GM12864 (cell line): ENCODE results near the gene THAP3.
"Not testable (repeated sequence)": the region's sequence is repeated elsewhere in the genome, so short reads cannot be mapped to it uniquely, and the experiment has no call there.

Experiments used
- DNase-seq: peaks from one replicate; pipeline ENCODE4 v3.0.0-alpha.2; 2011; ENCODE audit warnings: low read depth
- H3K4me3 ChIP-seq: 2 replicates; pipeline ENCODE4 v1.5.1; 2011; ENCODE audit warnings: mild to moderate bottlenecking, low read depth, low read length, control low read depth
- TF ChIP-seq, protein P1 (sequence below): IDR thresholded peaks from 2 replicates; pipeline ENCODE4 v1.5.1; 2011; ENCODE audit warnings: low read depth, mild to moderate bottlenecking, moderate library complexity, low read length, control low read depth, inconsistent platforms; ENCODE audit errors: missing control alignments

Gene THAP3

DNA sequence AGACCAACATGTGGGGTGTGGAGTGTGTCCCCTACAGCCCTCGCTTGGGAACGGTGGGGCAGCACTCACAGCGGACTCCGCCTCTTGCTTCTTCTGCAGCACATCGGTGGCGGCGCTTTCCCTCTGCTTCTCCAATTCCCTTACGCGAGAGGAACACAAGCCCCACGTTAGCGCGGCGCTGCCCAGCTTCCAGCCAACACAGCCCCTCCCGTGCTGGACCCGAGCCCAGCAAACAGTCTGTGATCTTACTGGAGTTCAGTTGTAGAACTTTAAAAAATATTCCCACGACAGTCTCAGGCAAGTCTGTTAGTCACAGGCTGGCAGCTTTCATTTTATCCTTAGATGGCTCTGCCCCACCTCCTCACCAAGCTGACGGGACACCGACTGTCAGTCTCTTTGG, 13.6 kb downstream of the THAP3 start:
- no peak overlapping the region for H3K4me3 ChIP-seq
- TF ChIP-seq, protein P1, sequence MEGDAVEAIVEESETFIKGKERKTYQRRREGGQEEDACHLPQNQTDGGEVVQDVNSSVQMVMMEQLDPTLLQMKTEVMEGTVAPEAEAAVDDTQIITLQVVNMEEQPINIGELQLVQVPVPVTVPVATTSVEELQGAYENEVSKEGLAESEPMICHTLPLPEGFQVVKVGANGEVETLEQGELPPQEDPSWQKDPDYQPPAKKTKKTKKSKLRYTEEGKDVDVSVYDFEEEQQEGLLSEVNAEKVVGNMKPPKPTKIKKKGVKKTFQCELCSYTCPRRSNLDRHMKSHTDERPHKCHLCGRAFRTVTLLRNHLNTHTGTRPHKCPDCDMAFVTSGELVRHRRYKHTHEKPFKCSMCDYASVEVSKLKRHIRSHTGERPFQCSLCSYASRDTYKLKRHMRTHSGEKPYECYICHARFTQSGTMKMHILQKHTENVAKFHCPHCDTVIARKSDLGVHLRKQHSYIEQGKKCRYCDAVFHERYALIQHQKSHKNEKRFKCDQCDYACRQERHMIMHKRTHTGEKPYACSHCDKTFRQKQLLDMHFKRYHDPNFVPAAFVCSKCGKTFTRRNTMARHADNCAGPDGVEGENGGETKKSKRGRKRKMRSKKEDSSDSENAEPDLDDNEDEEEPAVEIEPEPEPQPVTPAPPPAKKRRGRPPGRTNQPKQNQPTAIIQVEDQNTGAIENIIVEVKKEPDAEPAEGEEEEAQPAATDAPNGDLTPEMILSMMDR: no peak
- DNase-seq: no peak

DNA sequence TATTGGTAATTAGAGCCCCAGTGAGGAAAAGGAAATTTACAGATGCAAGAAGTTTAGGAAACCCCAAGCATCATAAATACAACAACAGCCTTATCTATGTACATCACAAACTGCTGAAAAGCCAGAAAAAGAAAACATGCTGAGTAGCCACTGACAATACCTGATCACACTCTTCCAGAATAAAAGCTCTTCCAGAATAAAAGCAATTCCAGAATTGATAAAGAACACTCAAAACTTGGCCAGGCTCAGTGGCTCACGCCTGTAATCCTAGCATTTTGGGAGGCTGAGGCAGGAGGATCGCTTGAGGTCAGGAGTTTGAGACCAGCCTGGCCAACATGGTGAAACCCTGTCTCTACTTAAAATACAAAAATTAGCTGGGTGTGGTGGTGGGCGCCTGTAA, 16.2 kb downstream of the THAP3 start:
- not testable (repeated sequence) for H3K4me3 ChIP-seq, DNase-seq

DNA sequence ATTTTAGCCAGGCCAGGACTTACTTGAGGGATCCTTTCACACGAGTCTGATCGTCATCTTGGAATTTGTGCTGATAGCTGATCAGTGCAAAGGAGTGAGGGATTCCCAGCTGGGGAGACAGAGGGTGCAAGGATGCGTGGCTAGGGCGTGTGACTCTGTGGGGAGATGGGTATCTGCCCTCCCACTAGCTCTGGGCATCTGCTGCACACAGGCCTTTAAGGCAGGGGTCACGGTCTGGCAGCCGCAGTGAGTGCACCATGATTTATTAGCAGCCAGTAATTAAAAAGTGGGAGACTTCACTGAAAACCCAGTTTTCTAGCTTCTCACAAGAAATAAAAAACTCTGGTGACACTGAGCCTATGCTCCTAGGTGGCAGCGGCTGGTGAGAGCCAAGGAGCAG, 20.4 kb downstream of the THAP3 start:
- no peak overlapping the region for H3K4me3 ChIP-seq
- DNase-seq: no peak
- TF ChIP-seq, protein P1: no peak

DNA sequence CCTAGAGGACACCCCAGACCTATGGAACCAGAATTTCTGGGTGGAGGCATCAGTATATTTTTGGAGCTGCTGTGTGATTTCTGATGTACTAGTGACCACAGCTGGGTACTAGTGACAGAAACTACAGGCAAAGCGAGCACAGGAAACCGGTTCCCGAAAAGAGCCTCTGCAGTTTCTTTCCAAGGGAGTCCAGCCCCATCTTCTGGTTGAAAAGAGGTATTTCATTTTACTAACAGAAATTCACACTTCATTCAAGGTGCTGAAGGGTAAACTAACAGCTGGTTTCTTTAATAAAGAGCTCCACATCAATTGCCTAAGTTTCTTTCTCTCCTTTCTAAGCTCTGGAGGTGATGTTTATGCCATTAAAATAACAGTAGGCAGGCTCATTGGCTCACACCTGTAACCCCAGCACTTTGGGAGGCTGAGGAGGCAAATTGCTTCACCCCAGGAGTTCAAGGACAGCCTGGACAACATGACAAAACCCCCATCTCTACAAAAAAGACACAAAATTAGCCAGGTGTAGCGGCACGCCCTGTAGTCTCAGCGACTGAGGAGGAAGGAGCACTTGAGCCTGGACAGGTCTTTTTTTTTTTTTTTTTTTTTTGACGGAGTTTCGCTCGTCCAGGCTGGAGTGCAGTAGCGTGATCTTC, 22.0 kb downstream of the THAP3 start:
- no peak overlapping the region for H3K4me3 ChIP-seq
- DNase-seq: no peak
- TF ChIP-seq, protein P1: peak; percentile 58

DNA sequence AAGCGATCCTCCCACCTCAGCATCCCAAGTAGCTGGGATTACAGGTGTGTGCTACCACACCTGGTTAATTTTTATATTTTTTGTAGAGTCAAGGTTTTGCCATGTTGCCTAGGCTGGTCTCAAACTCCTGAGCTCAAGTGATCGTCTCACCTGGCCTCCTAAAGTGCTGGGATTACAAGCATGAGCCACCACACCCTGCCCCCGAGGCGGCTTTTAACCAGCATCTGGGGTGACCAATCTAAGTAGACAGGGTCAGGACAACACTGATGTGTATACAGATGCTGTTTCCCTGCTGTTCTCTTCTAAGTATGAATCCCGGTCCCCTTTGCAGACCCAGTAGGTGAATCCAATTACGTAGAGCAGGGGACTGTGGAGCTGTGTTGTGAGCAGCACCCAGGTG, 23.9 kb downstream of the THAP3 start:
- TF ChIP-seq, protein P1: no peak
- DNase-seq: no peak
- H3K4me3 ChIP-seq: no peak overlapping the region

DNA sequence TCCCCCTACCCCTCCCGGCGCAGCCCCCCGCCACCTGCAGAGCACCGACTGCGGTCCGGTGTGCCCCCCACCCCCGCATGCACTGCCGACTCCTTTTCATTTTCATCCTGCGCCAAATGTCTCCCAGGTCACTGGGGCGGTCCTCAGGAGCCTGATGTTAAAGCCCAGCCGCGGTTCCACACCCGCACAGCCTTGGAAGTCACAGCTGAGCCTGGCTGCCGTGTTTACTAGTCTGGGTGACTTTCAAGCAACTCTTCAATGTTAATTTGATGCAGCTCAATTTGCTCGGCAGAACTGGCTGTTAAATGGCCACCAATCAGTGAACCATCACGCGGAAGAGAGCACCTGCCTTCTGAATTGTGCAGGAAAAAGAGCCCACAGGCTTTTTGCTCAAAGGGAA, 27.2 kb downstream of the THAP3 start:
- no peak overlapping the region for H3K4me3 ChIP-seq
- TF ChIP-seq, protein P1: no peak
- DNase-seq: no peak

DNA sequence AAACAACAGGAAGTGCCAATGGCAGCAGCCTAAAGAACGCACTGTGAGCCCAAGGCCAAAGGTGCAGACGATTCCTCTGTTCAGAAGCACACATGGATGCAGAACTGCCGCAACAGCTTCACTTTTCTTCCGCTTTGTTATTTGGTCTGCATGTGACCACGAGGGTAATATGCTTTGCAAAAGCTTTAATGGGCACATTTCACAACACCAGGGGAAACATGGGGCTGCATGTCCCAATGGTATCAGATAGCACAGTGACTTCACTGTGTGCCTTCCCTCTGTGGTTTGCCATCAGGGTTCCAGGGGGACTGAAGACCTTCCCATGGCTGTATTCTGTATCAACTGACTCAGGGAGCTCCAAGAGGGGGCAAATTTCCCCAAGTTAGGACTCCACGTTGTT, 28.3 kb downstream of the THAP3 start:
- H3K4me3 ChIP-seq: no peak overlapping the region
- DNase-seq: no peak
- TF ChIP-seq, protein P1: no peak
